OCI-M1 (cell line): ENCODE measurements around the gene LRCH1.
"Not testable (repeated sequence)": the region's sequence is repeated elsewhere in the genome, so short reads cannot be mapped to it uniquely, and the experiment has no call there.

Experiments
- DNase-seq: peaks from one replicate; lab custom pipeline; 2025; lab: John Stamatoyannopoulos, UW

Gene LRCH1

DNA sequence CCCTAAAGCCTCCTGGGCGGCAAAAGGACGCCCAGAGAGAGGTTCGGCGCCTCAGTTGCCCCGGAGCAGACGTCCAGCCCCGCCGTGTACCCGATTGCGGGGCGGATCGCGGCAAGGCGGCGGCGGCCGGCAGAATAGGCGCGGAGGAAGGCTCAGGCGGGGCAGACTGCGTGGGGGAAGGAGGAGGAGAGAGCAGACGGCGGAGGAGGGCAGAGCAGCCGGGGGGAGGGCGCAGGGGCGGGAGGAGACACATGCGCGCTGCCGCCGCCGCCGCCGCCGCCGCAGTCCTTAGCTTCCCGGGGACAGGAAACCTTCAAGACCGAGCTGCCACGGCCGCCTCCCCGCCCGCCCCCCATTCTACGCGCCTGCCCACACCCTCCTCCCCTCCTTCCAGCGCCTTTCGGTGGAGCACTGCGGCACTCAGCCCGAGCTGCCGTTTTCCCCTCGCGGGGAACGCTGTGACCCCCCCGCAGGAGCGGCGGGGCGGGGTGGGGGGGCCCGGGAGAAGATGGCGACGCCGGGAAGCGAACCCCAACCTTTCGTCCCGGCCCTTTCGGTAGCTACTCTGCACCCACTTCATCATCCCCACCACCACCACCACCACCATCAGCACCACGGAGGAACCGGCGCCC is at the start of gene LRCH1:
TSS of gene LRCH1 (plus strand) at position 282 of the 632 bp plus-strand sequence. CDS start at position 509, 227 bp downstream.
- DNase-seq, result peak; percentile 86

DNA sequence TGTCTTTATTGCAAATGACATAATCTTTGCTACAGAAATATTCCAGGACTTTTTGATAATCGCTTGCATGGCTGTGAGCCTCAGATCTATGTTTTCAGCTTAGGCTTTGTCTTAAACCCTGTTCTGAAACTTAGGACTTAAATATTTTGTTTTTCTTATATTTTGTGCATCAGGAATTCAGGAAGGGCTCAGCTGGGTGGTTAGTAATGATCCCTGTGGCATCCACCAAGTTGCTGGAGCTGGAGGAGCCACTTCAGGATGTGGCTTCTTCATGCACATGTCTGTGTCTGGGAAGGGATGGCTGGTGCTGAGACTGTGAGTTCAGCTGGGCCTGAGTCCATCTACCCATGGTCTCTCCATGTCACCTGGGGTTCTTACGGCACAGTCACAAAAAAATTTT is 48.9 kb upstream of the LRCH1 start:
- DNase-seq, result no peak

GRCh38 chr13:46507981-46508380 is 45.0 kb upstream of the LRCH1 start:
- no peak for DNase-seq

DNA sequence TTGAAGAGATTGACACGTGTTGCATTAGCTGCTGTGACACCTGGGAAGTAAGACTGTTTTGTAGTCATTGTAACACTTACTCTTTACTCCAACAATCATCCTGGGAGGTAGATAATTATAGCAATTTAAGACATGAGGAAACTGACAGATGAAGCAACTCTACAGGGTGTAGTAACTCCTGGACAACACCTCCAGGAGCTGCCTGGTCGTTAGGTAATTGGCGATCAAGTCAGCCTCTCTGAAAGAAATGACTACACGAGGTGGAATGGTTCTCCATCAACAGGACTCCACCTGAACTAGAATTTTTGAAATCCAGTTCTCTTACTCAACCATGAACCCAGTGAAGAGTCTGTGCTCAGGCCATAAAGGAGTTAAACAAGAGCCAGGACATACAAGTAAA is 43.0 kb upstream of the LRCH1 start:
- no peak for DNase-seq

GRCh38 chr13:46515803-46516202 is 37.2 kb upstream of the LRCH1 start:
- no peak for DNase-seq

DNA sequence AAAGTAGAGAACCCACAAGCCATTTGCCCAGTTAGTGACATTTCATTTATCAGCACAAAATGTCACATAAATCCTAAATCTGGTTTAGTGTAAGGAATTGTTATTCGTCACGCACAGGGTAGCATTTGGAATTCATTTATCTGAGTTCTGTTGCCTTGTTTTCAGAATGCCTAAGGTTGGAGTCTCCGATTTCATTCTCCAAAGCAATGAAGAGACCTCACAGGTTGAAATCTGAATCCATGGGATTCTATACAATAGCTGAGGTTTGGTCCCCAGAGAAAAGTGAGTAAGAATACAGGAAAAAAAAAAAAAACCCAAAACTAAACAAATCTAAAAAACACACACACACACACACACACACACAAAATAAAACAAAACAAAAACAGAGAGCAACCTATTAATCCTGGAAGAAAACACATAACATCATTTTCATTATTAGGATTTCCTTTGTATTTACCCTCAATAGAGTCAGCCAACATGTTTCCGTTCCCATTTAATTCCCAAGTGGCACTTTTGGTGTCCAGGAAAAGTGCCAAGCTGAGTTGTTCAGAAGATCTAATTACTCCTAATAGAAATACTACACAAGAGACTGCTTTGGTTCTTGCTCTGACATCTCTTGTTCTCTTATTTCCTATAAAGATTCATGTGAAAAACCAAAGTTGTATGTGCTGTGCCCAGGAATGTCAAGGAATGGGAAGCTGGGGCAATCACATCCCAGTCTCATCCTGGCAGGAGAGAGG is 36.2 kb upstream of the LRCH1 start:
- no peak for DNase-seq

GRCh38 chr13:46517748-46518147 is 35.2 kb upstream of the LRCH1 start:
- DNase-seq, result not testable (repeated sequence)

- DNase-seq, result no peak
Observed at GRCh38 chr13:46519182-46519581, 33.8 kb upstream of the LRCH1 start.

- DNase-seq, result no peak
Observed at GRCh38 chr13:46520166-46520565, 32.8 kb upstream of the LRCH1 start.

- DNase-seq, result no peak
Observed at GRCh38 chr13:46521486-46521885, 31.5 kb upstream of the LRCH1 start.

GRCh38 chr13:46521921-46522747 is 30.8 kb upstream of the LRCH1 start:
- no peak for DNase-seq

DNA sequence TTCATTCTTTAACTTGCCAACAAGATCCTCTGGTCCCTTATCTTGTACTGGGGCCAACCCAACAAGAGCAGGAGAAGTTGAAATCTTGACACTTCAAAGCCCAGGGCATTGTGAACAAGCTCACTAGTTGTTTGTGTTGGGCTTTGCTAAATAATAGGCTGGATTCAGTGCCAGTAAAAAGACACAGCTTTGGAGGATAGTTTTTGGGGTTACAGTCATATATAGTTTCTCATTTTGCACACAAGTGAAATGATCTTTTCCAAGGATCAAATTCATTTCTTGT is 30.3 kb upstream of the LRCH1 start:
- no peak for DNase-seq

DNA sequence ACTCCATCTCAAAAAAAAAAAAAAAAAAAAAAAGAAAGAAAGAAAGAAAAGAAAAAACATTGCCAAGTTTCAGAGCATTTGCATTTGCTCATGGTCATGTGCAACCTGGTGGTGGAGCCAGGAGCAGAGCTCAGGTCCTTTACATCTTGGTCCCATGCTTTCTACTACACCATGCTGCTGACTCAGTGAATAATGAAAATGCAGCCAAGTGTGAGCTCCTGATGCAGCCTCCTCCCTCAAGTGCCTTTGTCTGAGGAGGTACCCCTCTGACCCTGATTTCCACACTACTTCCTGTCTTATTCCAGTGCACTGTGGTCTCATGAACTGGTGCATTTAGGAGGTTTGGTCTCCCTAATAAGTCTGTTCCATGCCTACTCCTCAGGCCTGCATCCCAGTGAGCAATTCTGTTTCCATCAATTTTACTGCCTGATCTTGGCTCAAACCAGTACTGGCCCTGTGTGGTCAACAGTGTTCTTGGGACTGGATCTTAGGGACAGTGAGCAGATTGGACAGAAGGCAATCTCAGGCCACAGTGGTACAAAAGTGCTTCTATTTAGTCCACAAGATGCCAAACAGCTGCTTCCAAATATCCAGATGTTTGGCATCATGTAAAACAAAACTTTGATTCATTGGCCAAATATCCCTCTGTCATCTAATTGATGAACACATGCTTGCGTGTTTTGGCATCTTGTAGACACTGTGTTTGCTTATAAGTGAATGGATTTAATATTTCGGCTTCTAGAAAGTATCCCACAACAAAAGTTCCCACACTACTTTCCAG is 28.8 kb upstream of the LRCH1 start:
- DNase-seq, result no peak

GRCh38 chr13:46526100-46526735 is 26.8 kb upstream of the LRCH1 start:
- DNase-seq, result no peak

GRCh38 chr13:46526740-46527139 is 26.2 kb upstream of the LRCH1 start:
- DNase-seq, result peak; percentile 28

GRCh38 chr13:46527237-46527636 is 25.7 kb upstream of the LRCH1 start:
- no peak for DNase-seq

DNA sequence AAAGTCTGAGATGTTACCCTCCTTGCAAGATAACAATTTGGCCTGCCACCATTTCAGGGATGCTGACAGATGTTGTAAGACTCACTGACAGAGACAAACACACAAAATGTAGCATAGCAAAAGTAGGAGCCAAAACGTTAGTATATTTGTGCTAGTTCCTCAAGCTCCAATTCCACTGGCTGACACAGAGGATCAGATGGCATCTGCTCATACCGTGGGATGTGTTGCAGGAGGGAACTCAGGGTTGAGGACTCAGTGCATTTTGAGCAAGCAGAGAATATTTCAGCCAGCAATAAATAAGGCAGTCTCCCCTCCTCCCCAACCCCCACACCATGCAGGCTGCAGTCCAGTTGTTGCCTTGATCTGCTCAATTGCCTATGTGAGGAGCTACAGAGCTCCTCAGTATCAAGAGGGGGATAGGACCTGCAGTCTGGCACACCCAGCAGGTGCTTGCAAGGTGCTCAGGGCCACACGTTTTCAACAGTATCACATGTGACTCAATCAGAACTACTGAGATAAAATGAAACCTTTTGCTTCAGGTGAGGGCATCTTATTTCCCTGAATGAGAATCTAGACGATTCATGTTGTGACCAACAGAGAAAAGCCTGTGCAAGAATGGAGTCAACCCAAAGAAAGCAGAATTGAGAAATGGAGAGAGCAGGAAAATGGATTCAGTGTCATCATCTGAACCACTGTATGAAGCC is 23.6 kb upstream of the LRCH1 start:
- DNase-seq, result no peak

DNA sequence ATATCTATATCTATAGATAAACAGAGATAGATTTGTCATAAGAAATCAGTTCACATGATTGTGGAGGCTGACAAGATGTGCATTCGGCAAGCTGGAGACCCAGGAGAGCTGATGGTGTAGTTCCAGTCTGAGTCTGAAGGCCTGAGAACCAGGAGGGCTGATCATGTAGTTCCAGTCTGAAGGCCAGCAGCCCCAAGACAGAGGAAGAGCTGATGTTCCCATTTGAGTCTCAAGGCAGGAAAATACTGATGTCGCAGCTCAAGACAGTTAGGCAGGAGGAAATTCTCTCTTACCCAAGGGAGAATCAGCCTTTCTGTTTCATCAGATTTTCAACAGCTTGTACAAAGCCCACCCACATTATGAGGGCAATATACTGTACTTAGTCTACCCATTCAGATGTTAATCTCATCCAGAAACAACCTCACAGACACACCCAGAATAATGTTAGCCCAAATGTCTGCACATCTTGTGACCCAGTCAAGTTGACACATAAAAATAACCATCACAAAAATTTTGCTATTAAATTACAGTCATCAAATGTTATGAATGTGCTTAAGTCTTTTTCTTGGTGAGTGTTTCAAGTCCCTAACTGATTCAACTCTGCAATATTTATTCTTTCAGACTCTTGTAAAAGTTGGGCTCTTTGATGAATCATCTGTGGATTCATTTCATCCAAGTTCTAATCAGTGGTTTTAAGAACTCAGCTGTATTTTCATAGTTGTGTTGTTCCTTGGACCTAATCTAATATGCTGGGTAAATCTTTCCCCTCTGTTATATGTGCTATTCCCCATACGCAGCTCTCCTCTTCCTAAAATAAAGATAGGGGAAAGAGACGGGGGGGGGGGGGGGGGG is 22.7 kb upstream of the LRCH1 start:
- peak; percentile 32 for DNase-seq

DNA sequence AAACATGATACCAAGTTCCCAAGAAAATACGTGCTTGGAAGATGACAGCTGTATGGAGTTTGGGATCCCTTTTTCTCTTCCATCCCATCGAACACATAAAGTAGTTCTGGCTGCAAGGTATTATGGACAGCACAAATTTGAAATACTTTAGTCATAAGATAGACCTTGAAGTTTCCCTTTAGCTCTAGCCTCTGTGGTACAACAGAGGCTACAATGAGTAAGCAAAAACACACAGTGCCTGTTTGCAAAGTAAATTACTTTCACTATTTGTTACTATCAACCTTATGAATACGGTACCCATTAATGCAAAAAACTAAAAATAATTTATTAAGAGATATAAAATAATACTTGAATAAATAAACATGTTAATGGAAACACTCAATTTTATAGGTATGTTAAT is 21.0 kb upstream of the LRCH1 start:
- DNase-seq, result peak; percentile 78

DNA sequence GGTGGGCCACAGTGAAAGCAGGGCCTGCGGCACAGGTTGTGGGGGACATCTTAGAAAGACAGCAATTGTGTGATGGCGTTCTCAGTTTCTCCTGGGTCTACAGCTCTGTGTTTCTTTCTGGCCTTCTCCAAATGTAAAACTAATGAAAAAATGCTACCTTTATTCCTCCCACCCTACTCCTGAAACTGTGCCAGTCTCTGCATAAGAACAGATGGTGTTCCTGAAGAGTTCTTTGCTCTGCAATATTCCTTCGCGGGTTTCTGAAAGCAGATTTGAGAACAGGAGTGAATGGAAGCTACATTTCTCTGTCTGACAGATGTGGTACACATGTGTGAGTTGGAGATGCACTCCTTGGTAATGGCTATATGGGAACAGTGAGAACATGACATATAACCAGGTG is 18.0 kb upstream of the LRCH1 start:
- no peak for DNase-seq
